ENCODE data around the gene DLGAP1.

Gene DLGAP1

GRCh38 chr18:3993941-3994687 is 461.0 kb downstream of the DLGAP1 start:
- Histone ChIP-seq H3K36me3 (ENCODE audit: control insufficient read depth, insufficient read depth, low read length) (no peaks in the 10 kb centered on the region), H3K27me3 (ENCODE audit: control insufficient read depth, insufficient read depth, low read length, poor library complexity, severe bottlenecking) (no peaks in the 10 kb centered on the region), H3K27ac (ENCODE audit: insufficient read depth, low read depth, low read length, poor library complexity, severe bottlenecking) (no peak overlapping the region), H3K4me1 (ENCODE audit: control insufficient read depth, insufficient read depth, low read length) (peaks cover 3% of the 10 kb centered on the region), H3K4me3 (ENCODE audit: insufficient read depth, low read depth, low read length) (no peak overlapping the region), H3K9me3 (ENCODE audit: control insufficient read depth, low read length) (no peaks in the 10 kb centered on the region)
- WGBS, 2 experiments = 86 to 92% methylated on average over 9 of the region's 9 CpGs

DNA sequence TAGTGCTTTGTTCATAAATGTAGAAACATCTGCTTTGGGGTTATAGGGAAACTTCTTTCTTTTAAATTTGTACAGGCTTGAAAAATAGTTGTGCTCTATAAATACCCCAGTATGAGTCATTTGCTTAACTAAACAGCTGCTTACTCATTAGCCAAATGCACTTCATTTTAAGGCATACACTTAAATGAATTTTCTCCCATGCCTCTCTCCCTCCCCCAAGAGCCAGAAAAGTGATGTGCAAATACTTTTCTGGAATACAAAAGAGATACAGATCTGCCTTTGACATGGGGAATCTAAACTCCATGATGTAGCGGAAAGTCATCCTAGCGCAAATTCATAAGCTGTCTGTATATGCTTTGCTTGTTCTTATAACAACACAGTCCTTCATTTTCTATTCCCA is 469.4 kb downstream of the DLGAP1 start:
- no peaks in the 10 kb centered on the region for H3K9me3 ChIP-seq (ENCODE audit: control insufficient read depth, low read length)
- no peak overlapping the region for H3K27ac ChIP-seq (ENCODE audit: insufficient read depth, low read depth, low read length, poor library complexity, severe bottlenecking)
- 94 to 96% methylated on average over 2 of the region's 2 CpGs for WGBS, 2 experiments
- no peak overlapping the region for H3K4me3 ChIP-seq (ENCODE audit: insufficient read depth, low read depth, low read length)
- no peaks in the 10 kb centered on the region for H3K36me3 ChIP-seq (ENCODE audit: control insufficient read depth, insufficient read depth, low read length)
- peaks cover 19% of the 10 kb centered on the region for H3K4me1 ChIP-seq (ENCODE audit: control insufficient read depth, insufficient read depth, low read length)
- no peaks in the 10 kb centered on the region for H3K27me3 ChIP-seq (ENCODE audit: control insufficient read depth, insufficient read depth, low read length, poor library complexity, severe bottlenecking)

GRCh38 chr18:3985020-3985419 is 470.1 kb downstream of the DLGAP1 start:
- H3K27me3 ChIP-seq (ENCODE audit: control insufficient read depth, insufficient read depth, low read length, poor library complexity, severe bottlenecking) = no peaks in the 10 kb centered on the region
- H3K4me1 ChIP-seq (ENCODE audit: control insufficient read depth, insufficient read depth, low read length) = peaks cover 19% of the 10 kb centered on the region
- no peak overlapping the region for H3K27ac ChIP-seq (ENCODE audit: insufficient read depth, low read depth, low read length, poor library complexity, severe bottlenecking)
- no peaks in the 10 kb centered on the region for H3K36me3 ChIP-seq (ENCODE audit: control insufficient read depth, insufficient read depth, low read length)
- no peaks in the 10 kb centered on the region for H3K9me3 ChIP-seq (ENCODE audit: control insufficient read depth, low read length)
- no peak overlapping the region for H3K4me3 ChIP-seq (ENCODE audit: insufficient read depth, low read depth, low read length)

DNA sequence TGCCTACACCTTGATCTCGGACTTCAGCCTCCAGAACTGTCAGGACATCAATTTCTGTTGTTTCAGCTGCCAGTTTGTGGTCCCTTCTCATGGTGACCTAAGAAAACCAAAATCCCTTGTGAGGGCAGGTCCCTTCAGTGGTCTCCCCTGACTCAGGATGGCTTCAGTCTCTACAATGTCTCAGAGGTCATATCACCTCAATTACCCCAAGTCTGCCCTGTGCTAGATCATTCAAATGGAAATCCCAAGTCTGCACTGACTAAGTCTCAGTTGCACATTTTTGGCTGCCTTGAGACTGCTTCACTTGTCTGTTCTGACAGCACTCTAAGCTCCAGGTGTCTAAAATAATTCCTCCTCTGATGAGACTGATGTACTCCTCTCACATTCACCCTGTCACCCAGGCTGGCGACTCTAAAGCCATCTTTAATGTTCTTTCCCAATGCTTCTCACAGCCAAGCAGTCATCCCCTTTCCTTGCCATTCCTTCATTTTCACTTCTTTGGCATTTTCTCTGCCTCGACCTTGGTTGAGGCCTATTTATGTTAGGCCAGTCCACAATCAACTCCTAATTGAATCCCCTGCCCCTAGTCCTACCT is 470.8 kb downstream of the DLGAP1 start:
- peaks cover under 1% of the 10 kb centered on the region for H3K36me3 ChIP-seq (ENCODE audit: control insufficient read depth, insufficient read depth, low read length)
- WGBS, 2 experiments = 91 to 92% methylated on average over 3 of the region's 3 CpGs
- H3K4me1 ChIP-seq (ENCODE audit: control insufficient read depth, insufficient read depth, low read length) = peaks cover 19% of the 10 kb centered on the region
- H3K27ac ChIP-seq (ENCODE audit: insufficient read depth, low read depth, low read length, poor library complexity, severe bottlenecking) = no peak overlapping the region
- peaks cover 1% of the 10 kb centered on the region for H3K9me3 ChIP-seq (ENCODE audit: control insufficient read depth, low read length)
- no peaks in the 10 kb centered on the region for H3K27me3 ChIP-seq (ENCODE audit: control insufficient read depth, insufficient read depth, low read length, poor library complexity, severe bottlenecking)
- no peak overlapping the region for H3K4me3 ChIP-seq (ENCODE audit: insufficient read depth, low read depth, low read length)

- WGBS, 2 experiments = 63 to 76% methylated on average over 4 to 5 of the region's 5 CpGs
- peaks cover 3% of the 10 kb centered on the region for H3K36me3 ChIP-seq (ENCODE audit: control insufficient read depth, insufficient read depth, low read length)
- peaks cover 2% of the 10 kb centered on the region for H3K9me3 ChIP-seq (ENCODE audit: control insufficient read depth, low read length)
- H3K27ac ChIP-seq (ENCODE audit: insufficient read depth, low read depth, low read length, poor library complexity, severe bottlenecking) = no peak overlapping the region
- H3K27me3 ChIP-seq (ENCODE audit: control insufficient read depth, insufficient read depth, low read length, poor library complexity, severe bottlenecking) = no peaks in the 10 kb centered on the region
- no peak overlapping the region for H3K4me3 ChIP-seq (ENCODE audit: insufficient read depth, low read depth, low read length)
- H3K4me1 ChIP-seq (ENCODE audit: control insufficient read depth, insufficient read depth, low read length) = peaks cover 19% of the 10 kb centered on the region
These were observed 471.6 kb downstream of the DLGAP1 start for GRCh38 chr18:3983351-3983969.

- H3K27me3 ChIP-seq (ENCODE audit: control insufficient read depth, insufficient read depth, low read length, poor library complexity, severe bottlenecking) = no peaks in the 10 kb centered on the region
- peaks cover 3% of the 10 kb centered on the region for H3K36me3 ChIP-seq (ENCODE audit: control insufficient read depth, insufficient read depth, low read length)
- peaks cover 19% of the 10 kb centered on the region for H3K4me1 ChIP-seq (ENCODE audit: control insufficient read depth, insufficient read depth, low read length)
- peaks cover 2% of the 10 kb centered on the region for H3K9me3 ChIP-seq (ENCODE audit: control insufficient read depth, low read length)
- H3K4me3 ChIP-seq (ENCODE audit: insufficient read depth, low read depth, low read length) = no peak overlapping the region
- WGBS, 2 experiments = 93% methylated on average over 1 to 3 of the region's 3 CpGs
- H3K27ac ChIP-seq (ENCODE audit: insufficient read depth, low read depth, low read length, poor library complexity, severe bottlenecking) = no peak overlapping the region
These were observed 472.6 kb downstream of the DLGAP1 start for GRCh38 chr18:3982541-3982940.

- 92 to 95% methylated on average over 4 of the region's 4 CpGs for WGBS, 2 experiments
- Histone ChIP-seq H3K36me3 (ENCODE audit: control insufficient read depth, insufficient read depth, low read length) (peaks cover 3% of the 10 kb centered on the region), H3K4me1 (ENCODE audit: control insufficient read depth, insufficient read depth, low read length) (peaks cover 4% of the 10 kb centered on the region), H3K27ac (ENCODE audit: insufficient read depth, low read depth, low read length, poor library complexity, severe bottlenecking) (no peak overlapping the region), H3K4me3 (ENCODE audit: insufficient read depth, low read depth, low read length) (no peak overlapping the region), H3K9me3 (ENCODE audit: control insufficient read depth, low read length) (peaks cover 2% of the 10 kb centered on the region), H3K27me3 (ENCODE audit: control insufficient read depth, insufficient read depth, low read length, poor library complexity, severe bottlenecking) (no peaks in the 10 kb centered on the region)
These were observed 476.1 kb downstream of the DLGAP1 start for GRCh38 chr18:3979024-3979423.

- H3K4me1 ChIP-seq (ENCODE audit: control insufficient read depth, insufficient read depth, low read length) = no peaks in the 10 kb centered on the region
- no peaks in the 10 kb centered on the region for H3K9me3 ChIP-seq (ENCODE audit: control insufficient read depth, low read length)
- H3K27me3 ChIP-seq (ENCODE audit: control insufficient read depth, insufficient read depth, low read length, poor library complexity, severe bottlenecking) = no peaks in the 10 kb centered on the region
- no peaks in the 10 kb centered on the region for H3K36me3 ChIP-seq (ENCODE audit: control insufficient read depth, insufficient read depth, low read length)
- WGBS, 2 experiments = 83 to 89% methylated on average over 5 of the region's 5 CpGs
- H3K4me3 ChIP-seq (ENCODE audit: insufficient read depth, low read depth, low read length) = no peak overlapping the region
- no peak overlapping the region for H3K27ac ChIP-seq (ENCODE audit: insufficient read depth, low read depth, low read length, poor library complexity, severe bottlenecking)
These were observed 481.8 kb downstream of the DLGAP1 start for GRCh38 chr18:3973191-3973850.

GRCh38 chr18:3972291-3972930 is 482.7 kb downstream of the DLGAP1 start:
- no peaks in the 10 kb centered on the region for H3K36me3 ChIP-seq (ENCODE audit: control insufficient read depth, insufficient read depth, low read length)
- no peak overlapping the region for H3K4me3 ChIP-seq (ENCODE audit: insufficient read depth, low read depth, low read length)
- H3K27ac ChIP-seq (ENCODE audit: insufficient read depth, low read depth, low read length, poor library complexity, severe bottlenecking) = no peak overlapping the region
- 58 to 70% methylated on average over 5 to 6 of the region's 6 CpGs for WGBS, 2 experiments
- no peaks in the 10 kb centered on the region for H3K27me3 ChIP-seq (ENCODE audit: control insufficient read depth, insufficient read depth, low read length, poor library complexity, severe bottlenecking)
- peaks cover 7% of the 10 kb centered on the region for H3K4me1 ChIP-seq (ENCODE audit: control insufficient read depth, insufficient read depth, low read length)
- H3K9me3 ChIP-seq (ENCODE audit: control insufficient read depth, low read length) = no peaks in the 10 kb centered on the region

- no peaks in the 10 kb centered on the region for H3K9me3 ChIP-seq (ENCODE audit: control insufficient read depth, low read length)
- H3K4me1 ChIP-seq (ENCODE audit: control insufficient read depth, insufficient read depth, low read length) = peaks cover 7% of the 10 kb centered on the region
- 70 to 76% methylated on average over 2 of the region's 2 CpGs for WGBS, 2 experiments
- H3K4me3 ChIP-seq (ENCODE audit: insufficient read depth, low read depth, low read length) = no peak overlapping the region
- no peak overlapping the region for H3K27ac ChIP-seq (ENCODE audit: insufficient read depth, low read depth, low read length, poor library complexity, severe bottlenecking)
- H3K27me3 ChIP-seq (ENCODE audit: control insufficient read depth, insufficient read depth, low read length, poor library complexity, severe bottlenecking) = no peaks in the 10 kb centered on the region
- H3K36me3 ChIP-seq (ENCODE audit: control insufficient read depth, insufficient read depth, low read length) = no peaks in the 10 kb centered on the region
These were observed 484.2 kb downstream of the DLGAP1 start for GRCh38 chr18:3970929-3971328.
